ENCODE measurements around the gene ZNF668.
A peak's percentile ranks its signal among the peaks of the same experiment; 100 is the strongest.

The ZNF668 gene

DNA sequence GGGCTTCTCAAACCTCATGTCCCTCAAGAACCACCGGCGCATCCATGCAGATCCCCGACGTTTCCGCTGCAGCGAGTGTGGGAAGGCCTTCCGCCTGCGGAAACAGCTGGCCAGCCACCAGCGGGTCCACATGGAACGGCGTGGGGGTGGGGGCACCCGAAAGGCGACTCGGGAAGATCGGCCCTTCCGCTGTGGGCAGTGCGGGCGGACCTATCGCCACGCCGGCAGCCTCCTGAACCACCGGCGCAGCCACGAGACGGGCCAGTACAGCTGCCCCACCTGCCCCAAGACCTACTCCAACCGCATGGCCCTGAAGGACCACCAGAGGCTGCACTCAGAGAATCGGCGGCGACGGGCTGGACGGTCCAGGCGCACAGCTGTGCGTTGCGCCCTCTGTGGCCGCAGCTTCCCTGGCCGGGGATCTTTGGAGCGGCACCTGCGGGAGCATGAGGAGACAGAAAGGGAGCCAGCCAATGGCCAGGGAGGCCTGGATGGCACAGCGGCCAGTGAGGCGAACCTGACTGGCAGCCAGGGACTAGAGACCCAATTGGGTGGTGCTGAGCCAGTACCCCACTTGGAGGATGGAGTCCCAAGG, 6.1 kb upstream of the ZNF668 start:
- Histone ChIP-seq H3K4ac (ENCODE audit: low read length) (no peak overlapping the region), H3K4me1 (ENCODE audit: control insufficient read depth in 2 of 2, insufficient read depth in 1 of 2, low read depth in 1 of 2, low read length in 2 of 2) (no peaks in the 10 kb centered on the region), H2AK5ac (ENCODE audit: low read depth, low read length) (no peak overlapping the region), H3K9ac (ENCODE audit: low read depth, low read length, poor library complexity) (peak overlapping the region; percentile 21), H3K36me3 (replicated peaks in 1 of 2; ENCODE audit: control insufficient read depth in 2 of 2, insufficient read depth in 2 of 2, low read length in 2 of 2) (peaks cover 69 to 95% of the 10 kb centered on the region in 2 donors), H2BK5ac (ENCODE audit: low read length) (no peak overlapping the region), H3K18ac (ENCODE audit: low read length) (no peak overlapping the region), H3K27ac (replicated peaks; ENCODE audit: low read length) (no peak overlapping the region), H4K91ac (ENCODE audit: low read depth, low read length, poor library complexity) (no peak overlapping the region), H2BK12ac (ENCODE audit: low read length) (no peak overlapping the region), H2AFZ (ENCODE audit: low read length) (no peak overlapping the region), H3K4me3 (ENCODE audit: low read length in 2 of 2) (no peak overlapping the region), H3K79me1 (ENCODE audit: low read depth, low read length) (peaks cover 34% of the 10 kb centered on the region), H3K23ac (ENCODE audit: low read depth, low read length, poor library complexity) (no peak overlapping the region), H3K14ac (ENCODE audit: low read length) (no peak overlapping the region), H4K8ac (ENCODE audit: low read depth, low read length) (no peak overlapping the region), H2BK120ac (ENCODE audit: low read depth, low read length) (no peak overlapping the region), H3K4me2 (ENCODE audit: insufficient read depth, low read length, poor library complexity, severe bottlenecking) (no peak overlapping the region), H2BK15ac (ENCODE audit: low read length) (no peak overlapping the region), H3K27me3 (ENCODE audit: control insufficient read depth in 3 of 3, insufficient read depth in 3 of 3, low read depth in 1 of 3, low read length in 3 of 3) (no peaks in the 10 kb centered on the region), H3K9me3 (replicated peaks in 1 of 2; ENCODE audit: control insufficient read depth in 2 of 2, insufficient read depth in 1 of 2, low read depth in 1 of 2, low read length in 2 of 2) (no peaks in the 10 kb centered on the region)
- no CpG with 5 or more reads among the region's 40 CpGs for WGBS, 2 donors (ENCODE audit: extremely low coverage in 2 of 2, insufficient read length in 2 of 2, insufficient replicate concordance in 1 of 2)
- no peak for DNase-seq (ENCODE audit: low spot score)

- WGBS, 2 donors (ENCODE audit: extremely low coverage in 2 of 2, insufficient read length in 2 of 2, insufficient replicate concordance in 1 of 2), result no CpG with 5 or more reads among the region's 13 CpGs
- peaks cover 0 to 3% of the 10 kb centered on the region in 2 donors for H3K4me1 ChIP-seq (ENCODE audit: control insufficient read depth in 2 of 2, insufficient read depth in 1 of 2, low read depth in 1 of 2, low read length in 2 of 2)
- no peak overlapping the region for H2BK12ac ChIP-seq (ENCODE audit: low read length)
- H4K8ac ChIP-seq (ENCODE audit: low read depth, low read length), result no peak overlapping the region
- peaks cover 67 to 88% of the 10 kb centered on the region in 2 donors for H3K36me3 ChIP-seq (replicated peaks in 1 of 2; ENCODE audit: control insufficient read depth in 2 of 2, insufficient read depth in 2 of 2, low read length in 2 of 2)
- H2BK5ac ChIP-seq (ENCODE audit: low read length), result no peak overlapping the region
- peaks cover 34% of the 10 kb centered on the region for H3K79me1 ChIP-seq (ENCODE audit: low read depth, low read length)
- no peak overlapping the region for H3K14ac ChIP-seq (ENCODE audit: low read length)
- H3K9ac ChIP-seq (ENCODE audit: low read depth, low read length, poor library complexity), result no peak overlapping the region
- no peaks in the 10 kb centered on the region for H3K9me3 ChIP-seq (replicated peaks in 1 of 2; ENCODE audit: control insufficient read depth in 2 of 2, insufficient read depth in 1 of 2, low read depth in 1 of 2, low read length in 2 of 2)
- no peak overlapping the region for H3K4me3 ChIP-seq (ENCODE audit: low read length in 2 of 2)
- no peak overlapping the region for H3K18ac ChIP-seq (ENCODE audit: low read length)
- H3K27me3 ChIP-seq (ENCODE audit: control insufficient read depth in 3 of 3, insufficient read depth in 3 of 3, low read depth in 1 of 3, low read length in 3 of 3), result no peaks in the 10 kb centered on the region
- no peak overlapping the region for H3K4ac ChIP-seq (ENCODE audit: low read length)
- no peak overlapping the region for H2BK15ac ChIP-seq (ENCODE audit: low read length)
- no peak overlapping the region for H3K23ac ChIP-seq (ENCODE audit: low read depth, low read length, poor library complexity)
- no peak overlapping the region for H2BK120ac ChIP-seq (ENCODE audit: low read depth, low read length)
- no peak for DNase-seq (ENCODE audit: low spot score)
- no peak overlapping the region for H2AFZ ChIP-seq (ENCODE audit: low read length)
- no peak overlapping the region for H4K91ac ChIP-seq (ENCODE audit: low read depth, low read length, poor library complexity)
- H3K27ac ChIP-seq (replicated peaks; ENCODE audit: low read length), result no peak overlapping the region
- no peak overlapping the region for H3K4me2 ChIP-seq (ENCODE audit: insufficient read depth, low read length, poor library complexity, severe bottlenecking)
- H2AK5ac ChIP-seq (ENCODE audit: low read depth, low read length), result no peak overlapping the region
These were observed 5.4 kb upstream of the ZNF668 start for GRCh38 chr16:31079342-31079944.

GRCh38 chr16:31078597-31079341, 4.7 kb upstream of the ZNF668 start:
- H3K4ac ChIP-seq (ENCODE audit: low read length), result no peak overlapping the region
- H3K79me1 ChIP-seq (ENCODE audit: low read depth, low read length), result peaks cover 34% of the 10 kb centered on the region
- peaks cover 0 to 3% of the 10 kb centered on the region in 2 donors for H3K4me1 ChIP-seq (ENCODE audit: control insufficient read depth in 2 of 2, insufficient read depth in 1 of 2, low read depth in 1 of 2, low read length in 2 of 2)
- H4K91ac ChIP-seq (ENCODE audit: low read depth, low read length, poor library complexity), result no peak overlapping the region
- no peak overlapping the region for H3K18ac ChIP-seq (ENCODE audit: low read length)
- no peak overlapping the region for H2AFZ ChIP-seq (ENCODE audit: low read length)
- no peak overlapping the region for H2BK15ac ChIP-seq (ENCODE audit: low read length)
- no peak overlapping the region for H3K27ac ChIP-seq (replicated peaks; ENCODE audit: low read length)
- no peaks in the 10 kb centered on the region for H3K27me3 ChIP-seq (ENCODE audit: control insufficient read depth in 3 of 3, insufficient read depth in 3 of 3, low read depth in 1 of 3, low read length in 3 of 3)
- H4K8ac ChIP-seq (ENCODE audit: low read depth, low read length), result no peak overlapping the region
- no peak overlapping the region for H2BK120ac ChIP-seq (ENCODE audit: low read depth, low read length)
- no peak overlapping the region for H3K14ac ChIP-seq (ENCODE audit: low read length)
- no peak for DNase-seq (ENCODE audit: low spot score)
- H2BK12ac ChIP-seq (ENCODE audit: low read length), result no peak overlapping the region
- no peak overlapping the region for H2AK5ac ChIP-seq (ENCODE audit: low read depth, low read length)
- H2BK5ac ChIP-seq (ENCODE audit: low read length), result no peak overlapping the region
- no peak overlapping the region for H3K23ac ChIP-seq (ENCODE audit: low read depth, low read length, poor library complexity)
- H3K4me3 ChIP-seq (ENCODE audit: low read length in 2 of 2), result no peak overlapping the region
- no peak overlapping the region for H3K9ac ChIP-seq (ENCODE audit: low read depth, low read length, poor library complexity)
- H3K4me2 ChIP-seq (ENCODE audit: insufficient read depth, low read length, poor library complexity, severe bottlenecking), result no peak overlapping the region
- no peaks in the 10 kb centered on the region for H3K9me3 ChIP-seq (replicated peaks in 1 of 2; ENCODE audit: control insufficient read depth in 2 of 2, insufficient read depth in 1 of 2, low read depth in 1 of 2, low read length in 2 of 2)
- peaks cover 67 to 82% of the 10 kb centered on the region in 2 donors for H3K36me3 ChIP-seq (replicated peaks in 1 of 2; ENCODE audit: control insufficient read depth in 2 of 2, insufficient read depth in 2 of 2, low read length in 2 of 2)
- no CpG with 5 or more reads among the region's 15 CpGs for WGBS, 2 donors (ENCODE audit: extremely low coverage in 2 of 2, insufficient read length in 2 of 2, insufficient replicate concordance in 1 of 2)

All from neuronal stem cell (in vitro differentiated cells).